Stimulated activated CD4-positive, alpha-beta T cell treated with anti-CD3 and anti-CD28 coated beads, Interleukin-1b, Interleukin-23, amount 100 ng/mL, for 4 hours (primary cell): ENCODE data around the gene NRARP.
A peak's percentile ranks its signal among the peaks of the same experiment; 100 is the strongest.
"Not testable (repeated sequence)": the region's sequence is repeated elsewhere in the genome, so short reads cannot be mapped to it uniquely, and the experiment has no call there.

Experiments used
- DNase-seq, 2 donors: peaks; one replicate each; pipeline ENCODE4 v3.0.0-alpha.2; 2020; ENCODE audit warnings: low read depth in 2 of 2

Gene NRARP

GRCh38 chr9:137262909-137263285 lies 39.2 kb downstream of the NRARP start:
- no peak for DNase-seq

DNA sequence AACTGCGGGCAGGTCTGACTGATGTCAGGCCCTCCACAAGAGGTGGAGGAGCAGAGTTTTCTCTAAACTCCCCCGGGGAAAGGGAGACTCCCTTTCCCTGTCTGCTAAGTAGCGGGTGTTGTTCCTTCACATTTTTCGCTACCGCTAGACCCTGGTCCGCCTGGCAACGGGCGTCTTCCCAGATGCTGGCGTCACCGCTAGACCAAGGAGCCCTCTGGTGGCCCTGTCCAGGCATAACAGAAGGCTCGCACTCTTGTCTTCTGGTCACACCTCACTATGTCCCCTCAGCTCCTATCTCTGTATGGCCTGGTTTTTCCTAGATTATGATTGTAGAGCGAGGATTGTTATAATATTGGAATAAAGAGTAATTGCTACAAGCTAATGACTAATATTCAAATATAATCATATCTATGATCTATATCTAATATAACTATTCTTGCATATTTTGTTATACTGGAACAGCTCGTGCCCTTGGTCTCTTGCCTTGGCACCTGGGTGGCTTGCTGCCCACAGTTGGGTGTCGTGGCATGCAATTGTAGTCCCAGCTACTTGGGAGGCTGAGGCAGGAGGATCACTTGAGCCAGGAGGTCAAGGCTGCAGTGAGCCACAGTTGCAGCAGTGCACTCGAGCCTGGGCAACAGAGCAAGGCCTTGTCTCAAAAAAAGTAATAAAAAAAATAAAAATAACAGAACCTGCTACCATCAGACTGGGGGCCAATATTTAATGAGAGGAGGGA lies 39.7 kb downstream of the NRARP start:
- not testable (repeated sequence) for DNase-seq

- no peak for DNase-seq
Observed at GRCh38 chr9:137256856-137257255, 45.2 kb downstream of the NRARP start.

GRCh38 chr9:137256362-137256761 lies 45.7 kb downstream of the NRARP start:
- DNase-seq: no peak

DNA sequence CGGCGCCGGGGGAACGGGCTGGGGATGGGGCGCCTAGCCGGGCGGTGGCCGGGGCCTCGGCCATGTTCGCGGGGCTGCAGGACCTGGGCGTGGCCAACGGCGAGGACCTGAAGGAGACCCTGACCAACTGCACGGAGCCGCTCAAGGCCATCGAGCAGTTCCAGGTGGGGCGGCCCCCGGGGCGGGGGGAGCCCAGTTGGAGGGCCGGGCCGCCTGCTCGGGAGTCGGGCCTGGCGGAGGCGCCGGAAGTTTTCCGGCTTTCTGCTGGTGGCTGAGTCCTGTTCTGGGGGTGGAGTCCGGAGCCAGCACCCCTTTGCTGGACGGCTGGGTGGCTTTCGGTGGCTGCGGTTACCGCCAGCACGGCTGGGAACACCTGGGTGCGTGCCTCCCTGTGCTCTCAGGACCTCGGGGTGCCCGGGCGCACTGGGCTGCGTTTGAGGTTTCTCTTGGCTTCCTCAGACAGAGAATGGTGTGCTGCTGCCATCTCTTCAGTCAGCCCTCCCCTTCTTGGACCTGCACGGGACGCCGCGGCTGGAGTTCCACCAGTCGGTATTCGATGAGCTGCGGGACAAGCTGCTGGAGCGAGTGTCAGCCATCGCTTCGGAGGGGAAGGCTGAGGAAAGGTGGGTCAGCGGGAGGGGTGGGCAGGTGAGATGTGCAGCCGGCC lies 46.5 kb downstream of the NRARP start:
- no peak for DNase-seq

DNA sequence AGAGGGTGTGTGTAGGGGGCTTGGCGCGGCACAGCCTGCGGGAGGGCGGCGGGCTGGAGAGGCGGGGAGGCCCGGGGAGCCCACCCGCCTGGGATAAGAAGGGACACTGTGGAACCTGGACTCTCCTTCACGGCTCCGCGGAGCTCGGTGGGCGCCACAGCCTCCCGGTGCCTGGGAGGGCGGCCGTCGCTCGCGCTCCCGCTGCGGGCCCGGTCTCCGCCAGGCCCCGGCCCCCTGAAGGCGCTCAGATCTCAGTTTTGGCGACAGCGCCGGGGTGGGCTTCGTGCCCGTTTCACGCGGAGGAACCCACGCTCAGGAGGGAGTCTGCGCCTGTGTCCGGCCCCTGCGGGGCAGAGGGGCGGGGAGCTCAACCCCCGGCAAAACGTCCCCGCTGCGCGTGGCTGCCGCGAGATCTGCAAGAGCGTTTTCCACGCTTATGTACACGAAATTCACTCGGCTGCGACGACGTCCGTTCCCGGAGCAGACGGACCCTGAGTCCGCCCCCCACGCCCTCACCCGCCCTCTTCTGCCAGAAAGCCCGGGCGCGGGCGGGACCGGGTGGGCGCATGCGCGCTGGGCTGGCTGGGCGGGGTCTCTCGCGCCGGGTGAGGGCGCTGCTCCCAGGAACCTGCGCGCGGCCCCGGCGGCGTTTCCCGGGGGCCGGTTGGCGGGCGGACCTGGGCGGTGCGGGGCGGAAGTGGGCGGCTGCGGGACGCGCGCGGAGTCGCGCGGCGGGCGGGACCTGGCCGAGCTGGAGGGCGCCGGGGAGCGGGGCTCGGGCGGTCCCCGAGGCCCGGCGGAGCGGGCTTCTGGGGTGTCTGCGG lies 47.2 kb downstream of the NRARP start, which contains the start of gene NELFB:
NELFB (plus strand) TSS at position 704 of the 824 bp plus-strand sequence.
- peak; percentile 98 to 99 for DNase-seq

- DNase-seq: no peak
Observed at GRCh38 chr9:137253717-137254623, 48.1 kb downstream of the NRARP start.

GRCh38 chr9:137252555-137253506 lies 49.2 kb downstream of the NRARP start:
- no peak for DNase-seq

DNA sequence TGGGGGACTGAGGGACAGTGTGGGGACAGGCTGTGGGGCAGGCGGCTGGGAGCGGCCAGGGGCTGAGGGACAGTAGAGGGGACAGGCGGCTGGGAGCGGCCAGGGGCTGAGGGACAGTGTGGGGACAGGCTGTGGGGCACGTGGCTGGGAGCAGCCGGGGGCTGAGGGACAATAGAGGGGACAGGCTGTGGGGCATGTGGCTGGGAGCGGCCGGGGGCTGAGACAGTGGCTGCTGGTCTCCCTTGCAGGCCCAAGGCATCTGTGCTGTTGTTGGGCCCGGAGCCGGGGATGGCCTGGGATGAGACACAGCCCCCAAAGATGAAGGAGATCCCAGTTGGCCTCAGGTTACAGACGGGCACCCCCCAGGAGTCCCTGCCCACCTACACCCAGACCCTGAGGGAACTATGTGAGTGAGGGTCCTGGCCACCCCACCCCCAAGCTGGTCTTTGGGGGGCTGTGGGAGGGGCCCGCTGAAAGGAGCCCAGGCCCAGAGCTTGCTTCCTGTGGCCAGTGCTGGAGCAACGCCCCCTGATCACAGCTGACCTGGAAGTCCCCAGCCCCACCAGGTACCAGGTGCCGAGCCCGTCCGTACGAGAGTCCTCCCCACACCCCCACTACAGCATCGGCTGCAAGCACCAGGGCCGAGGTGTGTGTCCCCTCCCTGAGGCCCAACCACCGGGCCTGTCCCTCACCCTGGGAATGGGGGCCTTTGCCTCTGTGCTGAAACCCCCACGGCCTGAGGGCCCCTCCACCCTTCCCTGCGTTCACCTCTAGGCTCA lies 50.4 kb downstream of the NRARP start:
- DNase-seq: no peak

DNA sequence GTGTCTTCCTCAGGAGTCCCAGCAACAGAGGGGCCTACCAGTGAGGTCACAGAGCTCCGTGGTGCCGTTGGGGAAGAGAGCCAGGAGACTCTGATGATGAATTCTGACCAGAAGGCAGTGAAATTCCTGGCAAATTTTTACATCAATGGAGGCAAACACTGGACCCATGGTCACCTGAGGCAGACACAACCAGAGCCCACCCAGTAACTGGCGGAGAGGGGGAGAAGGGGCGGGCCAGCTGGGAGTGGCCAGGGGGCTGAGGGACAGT lies 50.9 kb downstream of the NRARP start, which contains the start of gene STPG3:
STPG3 (plus strand) TSS at position 93 of the 268 bp plus-strand sequence; CDS start at position 94, 1 bp downstream.
- no peak for DNase-seq

- DNase-seq: no peak
Observed at GRCh38 chr9:137250329-137251193, 51.5 kb downstream of the NRARP start.
